Measurements from ENCODE around the gene APOM.

APOM gene

GRCh38 chr6:31681135-31681671 is 25.5 kb downstream of the APOM start:
- peaks cover 0 to 23% (median 3%) of the 10 kb centered on the region in 3 donors for H3K36me3 ChIP-seq
- no peaks in the 10 kb centered on the region for H3K9me3 ChIP-seq
- peak in 1 of 2 donors; percentile 76 for DNase-seq
- peaks cover 0 to 23% (median 12%) of the 10 kb centered on the region in 4 donors for H3K4me1 ChIP-seq
- intact Hi-C loops (cut with DNase I; ENCODE audit: low total_unique reads) = no loop called here
- H3K4me3 ChIP-seq = peak overlapping the region; percentile 49 to 64
- no peaks in the 10 kb centered on the region for H3K27me3 ChIP-seq
- peak in 1 of 2 experiments; percentile 11 for TF ChIP-seq CTCF (IDR thresholded peaks at IDR 0.05)
- H3K27ac ChIP-seq = peak overlapping the region; percentile 62 to 65

GRCh38 chr6:31683591-31683990 is 27.9 kb downstream of the APOM start:
- no peak for DNase-seq
- TF ChIP-seq CTCF (IDR thresholded peaks at IDR 0.05) = no peak
- intact Hi-C loops (cut with DNase I; ENCODE audit: low total_unique reads) = no loop called here
- H3K4me3 ChIP-seq = no peak overlapping the region
- H3K4me1 ChIP-seq = peaks cover 0 to 23% (median 12%) of the 10 kb centered on the region in 4 donors
- peaks cover 20 to 46% (median 22%) of the 10 kb centered on the region in 3 donors for H3K36me3 ChIP-seq
- H3K27ac ChIP-seq = no peak overlapping the region
- no peaks in the 10 kb centered on the region for H3K9me3 ChIP-seq
- H3K27me3 ChIP-seq = no peaks in the 10 kb centered on the region

DNA sequence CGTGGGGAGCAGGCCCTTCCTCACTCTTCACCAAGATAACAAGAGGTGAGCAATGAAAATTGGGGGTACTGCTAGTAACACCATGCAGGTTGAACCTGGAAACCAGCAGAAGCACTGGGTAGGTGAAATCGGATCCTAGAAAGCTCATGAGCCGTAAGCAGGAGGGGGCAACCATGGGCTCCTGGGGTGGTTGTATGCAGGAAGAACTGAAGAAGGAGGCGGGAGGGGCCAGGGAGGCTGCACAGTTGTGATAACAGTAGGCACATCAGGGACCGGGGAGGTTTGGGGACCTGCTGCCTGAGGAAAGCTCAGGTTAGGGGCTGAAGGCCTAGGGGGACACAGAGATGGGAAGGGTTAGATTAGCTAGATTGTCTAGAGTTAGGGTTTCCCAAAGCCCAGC is 30.8 kb downstream of the APOM start:
- H3K36me3 ChIP-seq = peaks cover 49 to 75% (median 50%) of the 10 kb centered on the region in 3 donors
- TF ChIP-seq CTCF (IDR thresholded peaks at IDR 0.05) = no peak

GRCh38 chr6:31687321-31687720 is 31.6 kb downstream of the APOM start:
- Histone ChIP-seq H3K27me3 (no peaks in the 10 kb centered on the region), H3K4me3 (no peak overlapping the region), H3K27ac (no peak overlapping the region), H3K4me1 (peaks cover 0 to 6% (median 0%) of the 10 kb centered on the region in 4 donors), H3K36me3 (peaks cover 53 to 83% (median 58%) of the 10 kb centered on the region in 3 donors), H3K9me3 (no peaks in the 10 kb centered on the region)
- no peak for TF ChIP-seq CTCF (IDR thresholded peaks at IDR 0.05)
- intact Hi-C loops (cut with DNase I; ENCODE audit: low total_unique reads) = no loop called here
- DNase-seq = no peak

More for the DNA sequence above, 30.8 kb downstream of the APOM start:
- DNase-seq = no peak
- no peaks in the 10 kb centered on the region for H3K27me3 ChIP-seq
- intact Hi-C loops (cut with DNase I; ENCODE audit: low total_unique reads) = no loop called here
- no peak overlapping the region for H3K27ac ChIP-seq
- no peak overlapping the region for H3K4me3 ChIP-seq
- H3K4me1 ChIP-seq = peaks cover 0 to 12% (median under 1%) of the 10 kb centered on the region in 4 donors
- H3K9me3 ChIP-seq = no peaks in the 10 kb centered on the region

DNA sequence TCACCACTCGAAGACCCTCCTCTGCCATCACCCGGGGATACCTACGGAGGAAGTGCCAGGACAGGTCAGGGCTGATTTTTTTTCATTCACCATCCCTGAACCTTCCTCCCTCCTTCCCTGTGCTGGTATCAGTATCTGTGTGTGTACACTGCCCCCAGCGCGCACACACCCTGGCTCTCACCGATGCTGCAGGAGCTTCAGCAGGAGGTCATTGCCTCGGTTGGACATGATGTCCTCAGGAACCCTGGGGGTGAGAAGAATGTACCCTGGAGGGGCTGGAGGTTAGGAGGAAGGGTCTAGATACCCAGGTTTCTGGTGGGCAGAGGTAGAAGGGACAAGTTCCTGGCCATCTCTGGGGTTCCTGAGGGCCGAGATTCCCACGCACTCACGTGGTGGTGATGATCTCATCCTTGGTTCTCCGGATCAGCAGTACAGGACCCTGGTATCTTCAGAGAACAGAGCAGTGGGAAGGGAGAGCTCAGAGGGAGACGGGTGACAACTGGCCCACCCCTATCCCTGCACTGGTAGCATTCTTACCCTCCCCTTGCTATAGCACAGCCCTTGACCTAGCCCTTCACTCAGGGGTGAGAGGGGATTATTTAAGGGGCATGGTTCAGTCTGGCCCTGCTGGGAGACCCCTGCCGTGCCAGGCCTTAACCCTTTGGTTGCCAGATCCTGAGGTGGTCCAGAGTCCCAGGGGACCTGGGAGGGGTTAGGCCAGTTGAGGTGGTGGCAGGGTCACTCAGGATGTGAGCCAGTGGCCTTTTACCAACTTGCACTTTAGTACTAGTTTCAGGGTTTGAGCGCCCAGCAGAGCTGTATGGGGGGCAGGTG is 32.4 kb downstream of the APOM start:
- intact Hi-C loops (cut with DNase I; ENCODE audit: low total_unique reads) = no loop called here
- peaks cover 0 to 2% (median 0%) of the 10 kb centered on the region in 4 donors for H3K4me1 ChIP-seq
- no peaks in the 10 kb centered on the region for H3K27me3 ChIP-seq
- H3K36me3 ChIP-seq = peaks cover 53 to 90% (median 65%) of the 10 kb centered on the region in 3 donors
- TF ChIP-seq CTCF (IDR thresholded peaks at IDR 0.05) = no peak
- no peaks in the 10 kb centered on the region for H3K9me3 ChIP-seq
- no peak overlapping the region for H3K27ac ChIP-seq
- no peak overlapping the region for H3K4me3 ChIP-seq
- DNase-seq = no peak

Data from tibial artery (tissue), 4 donors.